NCI-H2196 (cell line): ENCODE results near the gene BAIAP3.

Experiments
- DNase-seq: peaks from one replicate; lab custom pipeline; 2025; ENCODE audit not compliant: unreplicated experiment; lab: John Stamatoyannopoulos, UW

The BAIAP3 gene

GRCh38 chr16:1344499-1344898 is 11.1 kb downstream of the BAIAP3 start:
- no peak for DNase-seq

- DNase-seq = no peak
Measured at GRCh38 chr16:1345087-1345486, 11.6 kb downstream of the BAIAP3 start.

- DNase-seq = no peak
Measured at GRCh38 chr16:1345651-1346421, 12.4 kb downstream of the BAIAP3 start.

GRCh38 chr16:1346422-1347285 is 13.2 kb downstream of the BAIAP3 start:
- DNase-seq = no peak

GRCh38 chr16:1347286-1347855 is 13.9 kb downstream of the BAIAP3 start:
- DNase-seq = no peak

- DNase-seq = no peak
Measured at GRCh38 chr16:1347962-1348361, 14.5 kb downstream of the BAIAP3 start.

GRCh38 chr16:1348441-1348840 is 15.0 kb downstream of the BAIAP3 start:
- DNase-seq = no peak

GRCh38 chr16:1348926-1349325 is 15.5 kb downstream of the BAIAP3 start:
- no peak for DNase-seq

- no peak for DNase-seq
Measured at GRCh38 chr16:1349351-1349750, 15.9 kb downstream of the BAIAP3 start.

- no peak for DNase-seq
Measured at GRCh38 chr16:1349951-1350350, 16.5 kb downstream of the BAIAP3 start.

GRCh38 chr16:1350691-1351090 is 17.2 kb downstream of the BAIAP3 start:
- no peak for DNase-seq

GRCh38 chr16:1351215-1351581 is 17.8 kb downstream of the BAIAP3 start:
- DNase-seq = no peak

GRCh38 chr16:1351582-1352362 is 18.3 kb downstream of the BAIAP3 start, which contains the start of the genes GNPTG and TSR3:
GNPTG (plus strand) TSS chr16:1351931; CDS start chr16:1351966, 35 bp downstream.
TSR3 (minus strand) TSS chr16:1351878; CDS start chr16:1351804, 74 bp downstream.
- peak; percentile 91 for DNase-seq

- DNase-seq = no peak
Measured at GRCh38 chr16:1354815-1355540, 21.5 kb downstream of the BAIAP3 start.

GRCh38 chr16:1355591-1355990 is 22.1 kb downstream of the BAIAP3 start:
- DNase-seq = no peak

GRCh38 chr16:1356061-1356900 is 22.8 kb downstream of the BAIAP3 start:
- no peak for DNase-seq

- no peak for DNase-seq
Measured at GRCh38 chr16:1357906-1358566, 24.6 kb downstream of the BAIAP3 start.

- no peak for DNase-seq
Measured at GRCh38 chr16:1361685-1362360, 28.4 kb downstream of the BAIAP3 start.
